Breast epithelium (tissue), 3 donors: ENCODE results near the gene SYNE4.

Experiments
- CTCF ChIP-seq, 3 donors: fragments of 450-650 bp; IDR thresholded peaks; one replicate each; pipeline ENCODE4 v1.5.1; 2016 to 2017; ENCODE audit warnings: antibody characterized with exemption in 3 of 3, mild to moderate bottlenecking in 3 of 3, moderate library complexity in 3 of 3
- POLR2A ChIP-seq: fragments of 450-650 bp; IDR thresholded peaks from one replicate; pipeline ENCODE4 v1.6.1; 2016; ENCODE audit warnings: antibody characterized with exemption, mild to moderate bottlenecking, moderate library complexity
- POLR2AphosphoS5 ChIP-seq, 3 donors: sonication (generic); formaldehyde crosslinking; IDR thresholded peaks; one replicate each; pipeline ENCODE4 v1.6.1; 2017; ENCODE audit warnings: antibody characterized with exemption in 3 of 3

GRCh38 chr19:35983177-35983576, 25.4 kb downstream of the SYNE4 start:
- TF ChIP-seq CTCF (IDR thresholded peaks at IDR 0.05) (no peak), POLR2A (no peak), POLR2AphosphoS5 (IDR thresholded peaks at IDR 0.05) (no peak)
